Small intestine (tissue), 7 donors: ENCODE results near the gene UBN1. TPM values are rescaled to one million over a fixed set of nuclear protein-coding genes. Genes with fewer than 3 reads are reported as not detected.

Experiments
- DNase-seq, 2 donors: peaks; one replicate each; pipeline versions ENCODE4 v3.0.0 to v3.0.0-alpha.2; 2013
- FAIRE-seq: peaks from 2 replicates; lab custom pipeline; 2012; peaks lifted over from hg19 to GRCh38; lab: Jason Lieb, UNC
- H3K27ac ChIP-seq, 3 donors: one replicate each; pipeline ENCODE4 v1.5.1; 2013; ENCODE audit warnings: low read length in 2 of 3, mild to moderate bottlenecking in 2 of 3, control low read depth in 1 of 3, inconsistent platforms in 1 of 3, low read depth in 1 of 3, moderate library complexity in 1 of 3
- H3K27me3 ChIP-seq, 3 donors: one replicate each; pipeline ENCODE4 v1.6.1; 2013; ENCODE audit warnings: low read length in 3 of 3, inconsistent platforms in 1 of 3; ENCODE audit not compliant: control insufficient read depth in 3 of 3, insufficient read depth in 3 of 3
- H3K36me3 ChIP-seq, 3 donors: one replicate each; pipeline ENCODE4 v1.6.1; 2013; ENCODE audit warnings: low read length in 3 of 3, inconsistent platforms in 1 of 3, low read depth in 1 of 3, mild to moderate bottlenecking in 1 of 3, moderate library complexity in 1 of 3; ENCODE audit not compliant: control insufficient read depth in 3 of 3, insufficient read depth in 2 of 3
- H3K4me1 ChIP-seq, 3 donors: one replicate each; pipeline ENCODE4 v1.6.1; 2013; ENCODE audit warnings: low read length in 2 of 3, inconsistent platforms in 1 of 3, low read depth in 1 of 3, mild to moderate bottlenecking in 1 of 3, moderate library complexity in 1 of 3; ENCODE audit not compliant: control insufficient read depth in 3 of 3, insufficient read depth in 2 of 3
- H3K4me3 ChIP-seq, 3 donors: one replicate each; pipeline ENCODE4 v1.5.1; 2013; ENCODE audit warnings: low read length in 3 of 3, control low read depth in 1 of 3, inconsistent platforms in 1 of 3, low read depth in 1 of 3, mild to moderate bottlenecking in 1 of 3, moderate library complexity in 1 of 3
- H3K9me3 ChIP-seq, 2 donors: one replicate each; pipeline ENCODE4 v1.6.1; 2013; ENCODE audit warnings: low read depth in 1 of 2, low read length in 1 of 2; ENCODE audit not compliant: control insufficient read depth in 2 of 2, insufficient read depth in 1 of 2
- WGBS, 3 donors: extraction: QIAGEN DNeasy Blood & Tissue Kit; methylation state at CpG; one replicate each; pipeline ENCODE4 v1.1.7; 2013; 5-methylcytosine and 5-hydroxymethylcytosine counted together
- polyA plus RNA-seq, 4 donors: library from polyadenylated mRNA; stranded (reverse) in 3 of 4; unstranded in 1 of 4; fragments of 200-250 nt in 3 of 4; fragments of 120-200 nt in 1 of 4; gene quantifications; one replicate each; pipeline versions ENCODE4 v1.2.1 to v1.2.3, GENCODE V29; 2013
- donor health status: healthy with polysubstance abuse.
- donor health status: control.
- donor health status: control.
- donor health status: Bipolar disorder and iron deficiency.
- donor health status: healthy.

The UBN1 gene
- polyA plus RNA-seq, 4 donors: 12.3 to 39.8 (median 16.8) TPM

DNA sequence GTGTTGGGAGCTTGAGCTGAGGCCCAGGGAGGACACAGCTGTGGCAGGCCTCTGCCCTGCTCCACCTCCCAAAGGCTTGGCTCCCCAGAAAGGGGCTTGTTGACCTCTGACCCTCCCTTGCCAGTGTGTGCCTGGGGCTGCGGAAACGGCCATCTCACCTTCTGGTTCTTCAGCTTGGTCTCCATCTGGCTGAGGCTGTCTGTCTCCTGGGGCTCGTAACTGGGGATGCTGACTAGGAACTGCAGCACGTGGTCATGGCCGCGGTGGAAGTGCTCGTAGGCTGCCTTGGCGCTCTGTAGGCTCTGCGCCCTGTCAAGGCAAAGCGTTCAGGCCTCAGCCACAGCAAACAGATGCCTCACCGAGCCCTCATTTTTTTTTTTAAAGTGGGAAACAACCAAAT lies 42.7 kb downstream of the UBN1 start:
- Histone ChIP-seq H3K27me3 (no peaks in the 10 kb centered on the region), H3K4me1 (no peaks in the 10 kb centered on the region), H3K4me3 (no peak overlapping the region), H3K9me3 (no peaks in the 10 kb centered on the region), H3K36me3 (peaks cover 4 to 95% (median 9%) of the 10 kb centered on the region in 3 donors), H3K27ac (no peak overlapping the region)
- DNase-seq (no peak), FAIRE-seq (no peak)
- WGBS, 3 donors: 82 to 88% (median 88%) methylated on average over 11 of the region's 11 CpGs

DNA sequence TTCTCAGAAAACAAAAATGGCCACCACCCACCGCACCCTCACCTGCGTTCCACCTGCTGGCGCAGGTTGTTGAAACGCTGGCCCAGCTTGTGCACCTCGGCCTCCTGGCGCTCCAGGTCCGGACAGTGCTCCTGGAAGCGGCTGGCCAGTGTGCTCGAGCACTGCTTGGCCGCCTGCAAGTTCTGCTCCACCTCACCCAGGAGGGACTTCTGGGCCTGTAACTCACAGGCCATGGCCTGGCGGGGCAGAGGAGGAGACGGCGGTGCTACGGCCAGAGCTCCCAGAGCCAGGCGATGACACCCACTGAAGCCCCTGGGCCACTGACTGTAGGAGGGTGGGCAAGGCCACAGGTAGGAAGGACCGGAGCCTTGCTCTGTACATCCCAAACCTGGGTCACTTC lies 43.4 kb downstream of the UBN1 start:
- Histone ChIP-seq H3K27me3 (no peaks in the 10 kb centered on the region), H3K36me3 (peaks cover 2 to 95% (median 7%) of the 10 kb centered on the region in 3 donors), H3K9me3 (no peaks in the 10 kb centered on the region), H3K4me3 (no peak overlapping the region), H3K4me1 (no peaks in the 10 kb centered on the region), H3K27ac (no peak overlapping the region)
- FAIRE-seq: no peak
- 94 to 95% (median 94%) methylated on average over 12 to 16 of the region's 16 CpGs for WGBS, 3 donors
- DNase-seq: no peak

DNA sequence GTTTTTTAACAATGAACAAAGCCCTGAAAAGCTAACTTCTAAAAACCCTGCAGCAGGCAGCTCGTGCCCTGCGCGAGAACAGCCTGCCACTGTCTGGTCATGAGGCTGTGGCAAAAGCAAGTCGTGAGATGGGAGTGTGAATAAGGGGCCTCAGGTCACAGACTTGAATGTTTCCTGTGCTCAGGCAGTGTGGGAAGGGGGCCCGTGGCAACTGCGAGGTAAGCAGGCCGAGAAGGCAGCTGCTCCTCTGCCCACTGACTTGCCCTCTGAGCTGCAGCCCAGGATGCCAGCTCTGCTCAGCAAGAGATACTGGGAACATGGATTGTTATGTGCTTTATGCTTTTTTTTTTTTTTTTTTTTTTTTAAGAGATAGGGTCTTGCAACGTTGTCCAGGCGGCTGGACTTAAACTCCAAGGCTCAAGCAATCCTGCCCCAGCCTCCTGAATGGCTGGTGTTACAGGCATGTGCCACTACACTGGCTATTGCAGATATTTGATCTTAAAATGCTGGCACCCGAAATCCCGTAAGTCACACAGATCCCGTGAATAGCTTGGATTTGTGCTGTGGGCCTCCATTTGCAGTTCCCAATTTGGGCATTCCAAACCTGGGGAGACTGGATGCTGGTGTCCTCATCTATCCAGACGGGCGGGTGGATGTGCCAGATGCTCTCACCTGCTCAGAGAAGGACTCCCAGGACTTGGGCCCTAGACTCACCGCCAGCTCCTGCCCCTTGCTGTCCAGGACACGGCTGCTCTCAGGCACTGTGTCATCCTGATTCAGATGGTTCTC lies 44.0 kb downstream of the UBN1 start:
- Histone ChIP-seq H3K36me3 (peaks cover 1 to 93% (median 2%) of the 10 kb centered on the region in 3 donors), H3K27ac (no peak overlapping the region), H3K4me1 (no peaks in the 10 kb centered on the region), H3K27me3 (no peaks in the 10 kb centered on the region), H3K9me3 (no peaks in the 10 kb centered on the region), H3K4me3 (no peak overlapping the region)
- no peak for FAIRE-seq
- 86 to 91% (median 89%) methylated on average over 16 of the region's 16 CpGs for WGBS, 3 donors
- DNase-seq: no peak

- H3K9me3 ChIP-seq: no peaks in the 10 kb centered on the region
- 71 to 82% (median 73%) methylated on average over 12 of the region's 12 CpGs for WGBS, 3 donors
- H3K27me3 ChIP-seq: no peaks in the 10 kb centered on the region
- DNase-seq (no peak), FAIRE-seq (no peak)
- H3K4me3 ChIP-seq: no peak overlapping the region
- peaks cover 0 to 90% (median 1%) of the 10 kb centered on the region in 3 donors for H3K36me3 ChIP-seq
- H3K4me1 ChIP-seq: no peaks in the 10 kb centered on the region
- no peak overlapping the region for H3K27ac ChIP-seq
These were observed 44.6 kb downstream of the UBN1 start for GRCh38 chr16:4891886-4892216.

- no peak for FAIRE-seq
- Histone ChIP-seq H3K9me3 (no peaks in the 10 kb centered on the region), H3K4me1 (no peaks in the 10 kb centered on the region), H3K36me3 (peaks cover 0 to 90% (median 0%) of the 10 kb centered on the region in 3 donors), H3K27ac (no peak overlapping the region), H3K4me3 (no peak overlapping the region), H3K27me3 (no peaks in the 10 kb centered on the region)
- 53 to 78% (median 75%) methylated on average over 23 of the region's 23 CpGs for WGBS, 3 donors
- no peak for DNase-seq
These were observed 45.3 kb downstream of the UBN1 start for GRCh38 chr16:4892361-4893102.

DNA sequence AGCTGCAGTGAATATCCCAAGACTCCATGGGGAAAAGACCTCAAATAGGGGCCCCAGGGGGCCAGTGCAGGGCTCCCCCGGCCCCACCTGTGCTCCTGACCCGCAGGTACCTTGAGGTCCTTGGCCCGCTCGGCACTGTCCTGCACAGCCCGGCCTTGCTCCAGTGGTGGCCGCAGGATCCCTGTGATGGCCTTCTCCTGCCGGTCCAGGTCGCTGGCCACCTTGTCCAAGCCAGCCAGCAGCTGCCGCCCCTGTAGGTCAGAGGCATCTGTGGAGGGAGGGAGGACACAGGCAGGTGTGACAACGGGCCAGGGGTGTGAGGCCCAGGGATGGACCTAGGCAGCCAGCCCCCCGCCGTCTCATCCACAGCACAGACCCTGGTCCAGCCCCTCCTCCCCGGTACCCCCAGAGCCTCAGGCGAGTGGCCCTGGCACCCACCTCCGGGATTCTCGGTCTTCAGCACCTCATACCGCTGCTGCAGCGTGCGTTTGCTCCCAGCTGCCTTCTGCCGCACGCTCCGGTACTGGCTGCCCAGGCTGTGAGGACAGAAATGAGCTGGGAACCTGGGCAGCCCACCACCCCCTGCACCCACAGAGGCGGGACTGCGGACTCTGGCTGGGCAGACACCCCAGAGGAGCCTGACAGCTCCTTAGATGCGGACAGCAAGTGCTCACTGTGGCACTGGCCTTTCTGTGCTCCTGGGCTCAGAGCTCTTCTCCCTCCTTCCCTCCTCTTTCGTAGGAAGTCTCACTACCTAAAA lies 46.0 kb downstream of the UBN1 start:
- FAIRE-seq: no peak
- Histone ChIP-seq H3K27me3 (no peaks in the 10 kb centered on the region), H3K4me1 (no peaks in the 10 kb centered on the region), H3K36me3 (peaks cover 0 to 90% (median 0%) of the 10 kb centered on the region in 3 donors), H3K4me3 (no peak overlapping the region), H3K9me3 (peaks cover 0 to under 1% of the 10 kb centered on the region in 2 donors), H3K27ac (no peak overlapping the region)
- 93 to 95% (median 94%) methylated on average over 25 to 26 of the region's 26 CpGs for WGBS, 3 donors
- no peak for DNase-seq

DNA sequence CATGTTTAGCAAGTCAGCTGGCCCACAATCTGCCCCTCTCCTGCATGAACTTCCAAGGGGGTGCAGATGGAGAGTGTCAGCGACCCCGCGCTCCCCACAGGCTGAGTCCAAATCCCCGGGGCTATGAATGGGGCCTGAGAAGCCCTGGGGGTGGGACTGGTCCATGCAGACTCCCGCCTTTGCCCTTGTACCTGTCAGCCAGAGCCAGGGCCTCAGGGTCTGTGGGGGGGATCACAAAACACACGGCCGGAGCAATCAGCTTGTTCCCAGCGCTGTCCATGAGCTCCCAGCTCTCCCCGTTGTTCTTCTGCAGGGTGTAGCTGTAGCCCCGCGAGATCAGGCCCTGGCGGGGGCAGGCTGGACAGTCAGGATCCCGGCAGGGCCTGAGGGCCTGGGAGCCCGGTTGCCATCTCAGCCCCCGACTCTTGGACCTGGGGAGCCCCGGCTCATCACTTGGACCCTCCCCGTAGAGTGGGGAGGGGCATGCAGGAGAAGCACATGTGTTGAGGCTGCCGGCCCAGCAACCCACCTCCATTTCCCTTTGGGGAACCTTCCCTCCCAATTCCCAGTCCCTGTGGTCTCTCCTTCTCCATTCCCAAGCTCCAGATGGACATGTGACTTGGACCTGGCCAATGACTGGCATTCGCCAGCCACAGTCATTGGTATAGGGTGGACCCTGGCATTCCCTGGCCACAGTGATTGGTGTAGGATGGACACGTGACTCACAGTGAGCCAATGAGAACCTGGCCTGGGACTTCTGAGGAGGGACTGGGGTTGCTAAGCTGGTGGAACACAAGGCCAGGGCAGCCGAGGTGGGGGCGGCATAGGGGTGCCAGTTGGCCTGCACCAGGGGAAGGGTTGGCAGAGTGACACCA lies 47.2 kb downstream of the UBN1 start:
- Histone ChIP-seq H3K27me3 (no peaks in the 10 kb centered on the region), H3K4me3 (no peak overlapping the region), H3K27ac (no peak overlapping the region), H3K36me3 (peaks cover 0 to 94% (median 0%) of the 10 kb centered on the region in 3 donors), H3K9me3 (peaks cover 0 to 8% of the 10 kb centered on the region in 2 donors), H3K4me1 (no peaks in the 10 kb centered on the region)
- FAIRE-seq: no peak
- no peak for DNase-seq
- WGBS, 3 donors: 89 to 94% (median 94%) methylated on average over 22 of the region's 22 CpGs
